GM19099 (cell line): ENCODE measurements around the gene OVAAL.

Experiments
- POLR2A ChIP-seq: IDR thresholded peaks from 3 replicates; pipeline ENCODE4 v1.6.1; 2011; ENCODE audit warnings: low read depth; ENCODE audit not compliant: insufficient read length; ENCODE audit errors: extremely low read depth

The OVAAL gene

GRCh38 chr1:180560868-180561600, 2.3 kb downstream of the OVAAL start:
- no peak for TF ChIP-seq POLR2A

DNA sequence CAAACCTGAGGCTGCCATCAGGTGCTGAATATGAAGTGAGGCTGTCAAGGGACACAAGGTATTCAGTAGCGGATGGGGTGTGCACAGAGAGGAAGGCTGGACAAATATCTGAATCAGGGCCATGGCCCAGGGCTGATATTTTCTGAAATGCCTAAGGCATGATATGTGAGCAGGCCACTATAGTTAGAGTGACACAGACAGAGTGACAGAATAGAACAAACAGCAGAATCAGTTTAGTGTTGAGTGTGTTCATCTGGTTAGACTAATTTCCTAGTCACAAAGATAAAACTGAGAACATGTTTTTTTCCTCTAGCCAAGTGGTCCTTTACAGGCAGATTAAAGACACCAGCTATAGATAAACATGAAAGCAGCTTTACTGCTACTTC, 3.9 kb downstream of the OVAAL start:
- no peak for TF ChIP-seq POLR2A

- no peak for TF ChIP-seq POLR2A
Observed at GRCh38 chr1:180563026-180563827, 4.5 kb downstream of the OVAAL start.

GRCh38 chr1:180565121-180565871, 6.5 kb downstream of the OVAAL start:
- no peak for TF ChIP-seq POLR2A

DNA sequence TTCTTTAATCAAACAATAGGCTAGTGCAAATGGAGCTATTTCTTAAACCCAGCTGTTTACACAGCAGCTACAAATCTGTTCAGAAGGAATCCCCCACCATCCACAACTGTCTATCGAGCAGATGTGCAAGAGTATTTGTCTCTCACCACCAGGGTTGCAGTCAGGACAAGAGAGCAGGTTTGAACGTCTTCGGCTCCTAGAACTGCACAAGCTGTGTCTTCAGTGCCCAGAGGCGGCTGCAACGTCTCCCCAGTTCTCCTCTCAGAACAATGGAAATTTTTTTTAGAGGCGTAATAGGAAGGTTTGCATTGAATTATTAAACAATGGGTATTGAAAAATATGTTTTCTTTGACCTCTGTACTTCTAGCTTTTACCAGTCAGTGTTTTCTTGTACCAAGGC, 7.3 kb downstream of the OVAAL start:
- TF ChIP-seq POLR2A = no peak

- no peak for TF ChIP-seq POLR2A
Observed at GRCh38 chr1:180566495-180566894, 7.7 kb downstream of the OVAAL start.

GRCh38 chr1:180567654-180568053, 8.9 kb downstream of the OVAAL start:
- TF ChIP-seq POLR2A = no peak

DNA sequence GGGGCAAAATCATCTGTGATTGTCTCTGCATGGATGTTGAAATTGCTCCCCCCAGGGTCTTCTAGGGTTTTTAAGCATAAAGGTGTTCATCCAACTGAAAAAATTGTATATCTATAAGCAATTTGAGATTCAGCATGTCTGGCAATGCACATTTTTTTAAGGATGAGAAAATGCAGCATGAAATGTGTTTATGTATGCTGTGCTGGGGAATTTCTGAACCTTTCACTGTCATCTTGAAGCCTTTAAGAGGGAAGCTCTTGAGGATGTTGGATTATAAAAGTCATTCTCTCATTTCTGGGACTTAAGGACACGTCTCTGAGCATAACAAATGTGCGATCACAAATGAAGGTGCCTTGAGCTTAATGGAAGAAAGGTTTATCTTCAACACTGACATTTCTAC, 9.4 kb downstream of the OVAAL start:
- TF ChIP-seq POLR2A = no peak

- TF ChIP-seq POLR2A = no peak
Observed at GRCh38 chr1:180571060-180571831, 12.5 kb downstream of the OVAAL start.

DNA sequence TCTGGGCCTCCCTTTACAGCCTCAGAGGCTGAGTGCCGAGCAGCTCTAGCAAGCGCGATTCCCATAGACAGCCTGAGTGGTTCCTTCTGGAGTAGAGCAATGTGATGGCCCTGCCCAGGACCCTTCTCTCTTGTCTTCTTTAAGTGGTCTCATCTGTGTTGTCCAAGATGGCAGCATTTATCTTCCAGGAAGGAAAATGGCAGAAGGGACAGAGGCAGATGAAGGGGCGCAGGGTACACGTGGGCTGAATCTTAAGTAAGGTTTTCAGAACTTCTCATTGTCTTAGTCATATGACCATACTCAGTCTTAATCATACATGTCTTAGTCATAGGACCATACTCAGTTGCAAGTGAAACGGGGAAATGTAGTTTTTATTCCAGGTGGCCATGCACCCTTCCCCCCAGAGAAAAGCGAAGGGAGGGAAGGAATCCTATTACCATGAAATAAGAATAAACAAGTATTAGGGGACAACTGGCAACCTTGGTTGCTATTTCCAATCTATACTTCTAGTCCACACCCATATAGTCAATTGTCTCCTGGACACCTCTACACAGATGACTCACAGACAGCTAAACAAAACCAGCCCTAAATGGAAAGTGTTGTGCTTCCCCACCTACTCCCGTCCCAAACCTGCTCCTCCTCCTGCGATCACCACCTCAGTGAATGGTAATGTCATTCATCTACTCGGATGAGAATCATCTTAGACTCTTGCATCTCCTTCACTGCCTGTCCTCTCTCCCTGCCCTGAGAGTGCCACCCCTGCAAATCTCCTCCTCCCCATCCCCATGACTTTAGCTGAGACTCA, 13.3 kb downstream of the OVAAL start:
- TF ChIP-seq POLR2A = no peak

- TF ChIP-seq POLR2A = no peak
Observed at GRCh38 chr1:180572760-180573159, 14.0 kb downstream of the OVAAL start.

GRCh38 chr1:180574031-180574713, 15.4 kb downstream of the OVAAL start:
- TF ChIP-seq POLR2A = no peak

- no peak for TF ChIP-seq POLR2A
Observed at GRCh38 chr1:180577361-180577760, 18.6 kb downstream of the OVAAL start.
